Kidney tubule cell (primary cell): ENCODE results near the gene SVOP.
"Not testable (repeated sequence)": the region's sequence is repeated elsewhere in the genome, so short reads cannot be mapped to it uniquely, and the experiment has no call there.

ENCODE experiments used
- DNase-seq: peaks from one replicate; pipeline ENCODE4 v3.0.0-alpha.2; 2018; ENCODE audit warnings: low spot score

Gene SVOP

GRCh38 chr12:108886873-108887629, 133.8 kb downstream of the SVOP start:
- no peak for DNase-seq

GRCh38 chr12:108884116-108885012, 136.5 kb downstream of the SVOP start:
- peak; percentile 39 for DNase-seq

- peak; percentile 56 for DNase-seq
Measured at GRCh38 chr12:108881953-108882352, 138.9 kb downstream of the SVOP start.

- no peak for DNase-seq
Measured at GRCh38 chr12:108879615-108880254, 141.1 kb downstream of the SVOP start, which contains the start of gene DAO. Gene DAO, plus strand, starts transcription at chr12:108880092. Its CDS starts 4,915 bp downstream, at chr12:108885007.

GRCh38 chr12:108876550-108876949, 144.3 kb downstream of the SVOP start:
- no peak for DNase-seq

GRCh38 chr12:108875682-108876361, 145.0 kb downstream of the SVOP start:
- DNase-seq: no peak

- DNase-seq: no peak
Measured at GRCh38 chr12:108875280-108875679, 145.6 kb downstream of the SVOP start.

GRCh38 chr12:108868781-108869180, 152.1 kb downstream of the SVOP start:
- no peak for DNase-seq

GRCh38 chr12:108866083-108866482, 154.8 kb downstream of the SVOP start:
- DNase-seq: not testable (repeated sequence)

GRCh38 chr12:108865169-108865568, 155.7 kb downstream of the SVOP start:
- no peak for DNase-seq

- DNase-seq: no peak
Measured at GRCh38 chr12:108862588-108862959, 158.3 kb downstream of the SVOP start.

- no peak for DNase-seq
Measured at GRCh38 chr12:108861878-108862587, 158.8 kb downstream of the SVOP start.

- no peak for DNase-seq
Measured at GRCh38 chr12:108860443-108860842, 160.4 kb downstream of the SVOP start.

GRCh38 chr12:108859923-108860291, 161.0 kb downstream of the SVOP start:
- no peak for DNase-seq

GRCh38 chr12:108859141-108859922, 161.5 kb downstream of the SVOP start:
- DNase-seq: not testable (repeated sequence)

GRCh38 chr12:108858311-108859074, 162.4 kb downstream of the SVOP start:
- DNase-seq: no peak
